ENCODE results near the gene RAD51B.

GRCh38 chr14:68722968-68723566, 903.5 kb downstream of the RAD51B start:
- TF ChIP-seq CTCF (IDR thresholded peaks at IDR 0.05): no peak
- no peak for TF ChIP-seq POLR2A (IDR thresholded peaks at IDR 0.05)

All from vagina (tissue), 2 donors.